Activated CD8-positive, alpha-beta T cell treated with anti-CD3 and anti-CD28 coated beads for 36 hours (primary cell): ENCODE data around the gene DIAPH1. TPM values are rescaled to one million over a fixed set of nuclear protein-coding genes. Genes with fewer than 3 reads are reported as not detected.
A peak's percentile ranks its signal among the peaks of the same experiment; 100 is the strongest.

Experiments used
- ATAC-seq: fragments of 200-7000 bp; cut with Tn5 transposase; one replicate; pipeline ENCODE4 v1.10.0; 2021; ENCODE audit warnings: mild to moderate bottlenecking, moderate library complexity
- CTCF ChIA-PET: fragments of 350-600 bp; sonication (Branson Sonifier 250); formaldehyde crosslinking; loops from one replicate; lab custom pipeline; 2021; ENCODE audit warnings: antibody characterized with exemption; lab: Charles Lee
- POLR2A ChIA-PET: fragments of 350-600 bp; sonication (Branson Sonifier 250); formaldehyde crosslinking; loops from one replicate; lab custom pipeline; 2021; ENCODE audit warnings: antibody characterized with exemption; lab: Charles Lee
- DNase-seq: peaks from one replicate; pipeline ENCODE4 v3.0.0-alpha.2; 2020
- H3K27ac Mint-ChIP-seq: one replicate; pipeline ENCODE4 v1.8.0; 2021; ENCODE audit warnings: mild to moderate bottlenecking, mixed read lengths
- H3K27me3 Mint-ChIP-seq: one replicate; pipeline ENCODE4 v1.8.0; 2021; ENCODE audit warnings: mixed read lengths
- H3K36me3 Mint-ChIP-seq: one replicate; pipeline ENCODE4 v1.8.0; 2021; ENCODE audit warnings: low read depth, mixed read lengths
- H3K4me1 Mint-ChIP-seq: one replicate; pipeline ENCODE4 v1.8.0; 2021; ENCODE audit warnings: low read depth, mixed read lengths
- H3K4me3 Mint-ChIP-seq: one replicate; pipeline ENCODE4 v1.8.0; 2021; ENCODE audit warnings: mild to moderate bottlenecking, moderate library complexity, mixed read lengths
- H3K9me3 Mint-ChIP-seq: one replicate; pipeline ENCODE4 v1.8.0; 2021; ENCODE audit warnings: mixed read lengths
- intact Hi-C: fragments of 100-400 bp; cut with micrococcal nuclease; formaldehyde crosslinking; loops from one replicate; pipeline ENCODE4 v1.10.0; 2022
- total RNA-seq, 2 experiments: library from RNA; stranded (reverse); gene quantifications; one replicate each; pipeline ENCODE4 v1.2.3, GENCODE V29; 2021
- TF ChIP-seq, protein P1 (sequence below): fragments of 200-600 bp; IDR thresholded peaks from one replicate; pipeline ENCODE4 v1.8.0; 2022; ENCODE audit warnings: antibody characterized with exemption, mild to moderate bottlenecking

Gene DIAPH1
- total RNA-seq, 2 experiments from 2014 or later = 209 to 218 TPM

- TF ChIP-seq, protein P1, sequence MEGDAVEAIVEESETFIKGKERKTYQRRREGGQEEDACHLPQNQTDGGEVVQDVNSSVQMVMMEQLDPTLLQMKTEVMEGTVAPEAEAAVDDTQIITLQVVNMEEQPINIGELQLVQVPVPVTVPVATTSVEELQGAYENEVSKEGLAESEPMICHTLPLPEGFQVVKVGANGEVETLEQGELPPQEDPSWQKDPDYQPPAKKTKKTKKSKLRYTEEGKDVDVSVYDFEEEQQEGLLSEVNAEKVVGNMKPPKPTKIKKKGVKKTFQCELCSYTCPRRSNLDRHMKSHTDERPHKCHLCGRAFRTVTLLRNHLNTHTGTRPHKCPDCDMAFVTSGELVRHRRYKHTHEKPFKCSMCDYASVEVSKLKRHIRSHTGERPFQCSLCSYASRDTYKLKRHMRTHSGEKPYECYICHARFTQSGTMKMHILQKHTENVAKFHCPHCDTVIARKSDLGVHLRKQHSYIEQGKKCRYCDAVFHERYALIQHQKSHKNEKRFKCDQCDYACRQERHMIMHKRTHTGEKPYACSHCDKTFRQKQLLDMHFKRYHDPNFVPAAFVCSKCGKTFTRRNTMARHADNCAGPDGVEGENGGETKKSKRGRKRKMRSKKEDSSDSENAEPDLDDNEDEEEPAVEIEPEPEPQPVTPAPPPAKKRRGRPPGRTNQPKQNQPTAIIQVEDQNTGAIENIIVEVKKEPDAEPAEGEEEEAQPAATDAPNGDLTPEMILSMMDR = peak; percentile 36
- intact Hi-C loops = no loop called here
- DNase-seq (peak; percentile 27), ATAC-seq (peak; percentile 35)
- H3K27me3 Mint-ChIP-seq = no peaks in the 10 kb centered on the region
- ChIA-PET POLR2A (interaction anchor here (1.1 to 1.6 kb wide), 5 partner anchors 9 to 24 kb away, joined by 3 to 5 read pairs (median 5); partner anchors contain the start of gene FCHSD1), CTCF (interaction anchor here (1.0 to 4.0 kb wide), 8 partner anchors 10 to 52 kb away, joined by 4 to 24 read pairs (median 4); partner anchors contain the start of genes DIAPH1 and FCHSD1)
- H3K4me3 Mint-ChIP-seq = no peak overlapping the region
- no peaks in the 10 kb centered on the region for H3K9me3 Mint-ChIP-seq
- peaks cover 26% of the 10 kb centered on the region for H3K4me1 Mint-ChIP-seq
- H3K27ac Mint-ChIP-seq = peak overlapping the region; percentile 72
- H3K36me3 Mint-ChIP-seq = peaks cover 30% of the 10 kb centered on the region
These were observed 23.0 kb upstream of the DIAPH1 start for GRCh38 chr5:141641634-141642267.

DNA sequence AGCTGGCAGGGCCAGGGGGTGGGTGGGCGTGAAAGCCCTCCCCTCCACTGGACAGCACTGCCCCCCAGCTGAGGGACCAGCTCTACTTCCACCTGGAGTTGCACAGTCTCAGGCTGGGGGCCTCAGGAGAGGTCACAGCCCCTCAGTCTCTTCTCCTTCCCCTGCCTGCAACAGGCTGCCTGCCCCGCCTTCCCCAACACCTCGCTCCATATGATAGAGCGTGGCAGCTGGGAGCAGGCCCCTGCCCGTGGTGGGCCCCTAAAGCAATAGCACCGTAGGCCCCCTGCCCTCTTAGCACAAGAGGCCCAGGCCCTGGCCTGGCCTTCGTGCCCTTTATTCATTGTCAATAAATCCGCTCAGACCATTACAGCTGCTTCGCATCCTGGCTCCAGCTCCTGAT lies 21.9 kb upstream of the DIAPH1 start:
- TF ChIP-seq, protein P1 = no peak
- Mint-ChIP-seq H3K27ac (peak overlapping the region; percentile 22), H3K27me3 (no peaks in the 10 kb centered on the region), H3K9me3 (no peaks in the 10 kb centered on the region), H3K4me1 (peaks cover 31% of the 10 kb centered on the region), H3K36me3 (peaks cover 35% of the 10 kb centered on the region), H3K4me3 (no peak overlapping the region)
- no peak for DNase-seq
- intact Hi-C loops = no loop called here
- ATAC-seq = no peak
- CTCF ChIA-PET = interaction anchor here (0.8 to 4.0 kb wide), 4 partner anchors 9 to 49 kb away, joined by 3 to 24 read pairs (median 4); partner anchors contain the start of gene FCHSD1
- POLR2A ChIA-PET = interaction anchor here (1.0 to 1.6 kb wide), 4 partner anchors 9 to 21 kb away, joined by 3 to 5 read pairs (median 4); partner anchors contain the start of gene FCHSD1

DNA sequence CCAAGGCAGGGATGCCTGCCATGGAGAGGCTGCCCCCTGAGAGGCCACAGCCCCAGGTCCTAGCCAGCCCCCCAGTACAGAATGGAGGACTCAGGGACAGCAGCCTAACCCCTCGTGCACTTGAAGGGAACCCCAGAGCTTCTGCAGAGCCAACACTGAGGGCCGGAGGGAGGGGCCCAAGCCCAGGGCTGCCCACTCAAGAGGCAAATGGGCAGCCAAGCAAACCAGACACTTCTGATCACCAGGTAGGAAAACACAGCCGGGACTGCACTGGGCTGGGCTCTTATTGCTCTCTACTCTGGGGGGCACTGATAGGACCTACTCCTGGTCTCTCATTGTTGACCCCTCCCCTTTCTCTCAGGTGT lies 21.2 kb upstream of the DIAPH1 start:
- H3K27me3 Mint-ChIP-seq = no peaks in the 10 kb centered on the region
- ATAC-seq = no peak
- ChIA-PET CTCF (interaction anchor here (0.8 to 4.0 kb wide), 2 partner anchors 11 to 48 kb away, joined by 3 to 24 read pairs; partner anchors contain the start of gene FCHSD1), POLR2A (interaction anchor here (1.0 to 6.5 kb wide), 3 partner anchors 9 to 48 kb away, joined by 4 to 28 read pairs (median 5); partner anchors contain the start of gene FCHSD1)
- H3K27ac Mint-ChIP-seq = no peak overlapping the region
- no peaks in the 10 kb centered on the region for H3K9me3 Mint-ChIP-seq
- peaks cover 40% of the 10 kb centered on the region for H3K36me3 Mint-ChIP-seq
- TF ChIP-seq, protein P1 = no peak
- no peak for DNase-seq
- intact Hi-C loops = no loop called here
- peaks cover 38% of the 10 kb centered on the region for H3K4me1 Mint-ChIP-seq
- H3K4me3 Mint-ChIP-seq = no peak overlapping the region

DNA sequence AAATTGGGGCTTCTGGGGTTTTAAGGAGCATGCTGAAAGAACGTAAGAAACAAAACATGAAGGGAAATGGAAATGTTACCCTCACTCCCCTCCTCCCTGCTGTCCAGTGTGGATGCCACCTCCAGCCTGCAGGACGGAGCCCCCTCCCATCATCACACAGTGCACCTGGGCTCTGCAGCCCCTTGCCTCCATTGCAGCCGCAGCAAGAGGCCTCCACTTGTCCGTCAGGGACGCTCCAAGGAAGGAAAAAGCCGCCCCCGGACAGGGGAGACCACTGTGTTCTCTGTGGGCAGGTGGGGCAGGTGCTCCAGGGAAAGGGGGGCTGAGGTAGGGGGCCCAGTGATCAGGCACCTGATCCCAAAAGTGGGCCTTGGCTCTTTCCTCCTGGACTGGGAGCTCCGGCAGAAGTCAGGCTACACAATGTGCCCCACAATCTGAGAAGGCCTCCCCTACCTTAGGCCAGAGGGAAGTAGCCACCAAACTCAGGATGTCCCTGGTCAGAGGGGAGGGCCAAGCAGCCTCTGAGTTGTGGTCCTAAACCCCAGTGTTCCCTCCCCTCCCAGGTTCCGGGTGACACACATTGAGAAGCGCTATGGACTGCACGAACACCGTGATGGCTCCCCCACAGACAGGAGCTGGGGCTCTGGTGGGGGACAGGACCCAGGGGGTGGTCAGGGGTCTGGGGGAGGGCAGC lies 20.7 kb upstream of the DIAPH1 start:
- Mint-ChIP-seq H3K27me3 (no peaks in the 10 kb centered on the region), H3K27ac (peak overlapping the region; percentile 90), H3K9me3 (no peaks in the 10 kb centered on the region), H3K36me3 (peaks cover 43% of the 10 kb centered on the region), H3K4me1 (peaks cover 43% of the 10 kb centered on the region), H3K4me3 (peak overlapping the region; percentile 86)
- TF ChIP-seq, protein P1 = no peak
- ChIA-PET POLR2A (interaction anchor here (1.5 to 6.5 kb wide), 3 partner anchors 9 to 48 kb away, joined by 4 to 28 read pairs (median 27); no protein-coding TSS in a partner anchor), CTCF (interaction anchor here (3.7 to 4.2 kb wide), 3 partner anchors 23 to 47 kb away, joined by 14 to 83 read pairs (median 24); no protein-coding TSS in a partner anchor)
- DNase-seq = no peak
- no peak for ATAC-seq
- intact Hi-C loops = loop anchor here (5.0 kb wide), 1 partner anchor 47 kb away; no protein-coding TSS in a partner anchor
